Measurements from ENCODE around the gene PIGH.
"Not testable (repeated sequence)": the region's sequence is repeated elsewhere in the genome, so short reads cannot be mapped to it uniquely, and the experiment has no call there.

Gene PIGH

GRCh38 chr14:67551940-67552339 is 48.1 kb downstream of the PIGH start:
- no peak for TF ChIP-seq POLR2A (IDR thresholded peaks at IDR 0.05; ENCODE audit: extremely low read depth, insufficient read length)
- no peak for TF ChIP-seq CTCF (IDR thresholded peaks at IDR 0.05; ENCODE audit: low read depth, low read length)
- no peak for TF ChIP-seq MYC (IDR thresholded peaks at IDR 0.05; ENCODE audit: low read depth, low read length)
- TF ChIP-seq MAX (IDR thresholded peaks at IDR 0.05; ENCODE audit: low read depth, low read length) = no peak
- no peak overlapping the region for H3K4me3 ChIP-seq (ENCODE audit: low read depth, low read length)
- DNase-seq (ENCODE audit: low read depth) = no peak

- DNase-seq (ENCODE audit: low read depth) = no peak
- H3K4me3 ChIP-seq (ENCODE audit: low read depth, low read length) = no peak overlapping the region
- TF ChIP-seq MAX (IDR thresholded peaks at IDR 0.05; ENCODE audit: low read depth, low read length) = no peak
- TF ChIP-seq POLR2A (IDR thresholded peaks at IDR 0.05; ENCODE audit: extremely low read depth, insufficient read length) = no peak
- TF ChIP-seq MYC (IDR thresholded peaks at IDR 0.05; ENCODE audit: low read depth, low read length) = no peak
- no peak for TF ChIP-seq CTCF (IDR thresholded peaks at IDR 0.05; ENCODE audit: low read depth, low read length)
Measured at GRCh38 chr14:67551123-67551522, 48.9 kb downstream of the PIGH start.

- no peak for DNase-seq (ENCODE audit: low read depth)
- H3K4me3 ChIP-seq (ENCODE audit: low read depth, low read length) = no peak overlapping the region
- TF ChIP-seq MAX (IDR thresholded peaks at IDR 0.05; ENCODE audit: low read depth, low read length) (no peak), MYC (IDR thresholded peaks at IDR 0.05; ENCODE audit: low read depth, low read length) (no peak), CTCF (IDR thresholded peaks at IDR 0.05; ENCODE audit: low read depth, low read length) (no peak), POLR2A (IDR thresholded peaks at IDR 0.05; ENCODE audit: extremely low read depth, insufficient read length) (no peak)
Measured at GRCh38 chr14:67549734-67550133, 50.3 kb downstream of the PIGH start.

GRCh38 chr14:67547224-67547780 is 52.8 kb downstream of the PIGH start:
- DNase-seq (ENCODE audit: low read depth) = no peak
- no peak for TF ChIP-seq MAX (IDR thresholded peaks at IDR 0.05; ENCODE audit: low read depth, low read length)
- TF ChIP-seq POLR2A (IDR thresholded peaks at IDR 0.05; ENCODE audit: extremely low read depth, insufficient read length) = no peak
- no peak overlapping the region for H3K4me3 ChIP-seq (ENCODE audit: low read depth, low read length)

GRCh38 chr14:67544590-67544989 is 55.5 kb downstream of the PIGH start:
- no peak overlapping the region for H3K4me3 ChIP-seq (ENCODE audit: low read depth, low read length)
- no peak for DNase-seq (ENCODE audit: low read depth)
- TF ChIP-seq CTCF (IDR thresholded peaks at IDR 0.05; ENCODE audit: low read depth, low read length) (no peak), POLR2A (IDR thresholded peaks at IDR 0.05; ENCODE audit: extremely low read depth, insufficient read length) (no peak), MAX (IDR thresholded peaks at IDR 0.05; ENCODE audit: low read depth, low read length) (no peak), MYC (IDR thresholded peaks at IDR 0.05; ENCODE audit: low read depth, low read length) (no peak)

- H3K4me3 ChIP-seq (ENCODE audit: low read depth, low read length); DNase-seq (ENCODE audit: low read depth): not testable (repeated sequence)
Measured at GRCh38 chr14:67542620-67543019, 57.4 kb downstream of the PIGH start.
